Neural cell (in vitro differentiated cells): ENCODE data around the gene MTCH1.

Source experiments
- CTCF ChIP-seq: fragments of 450-650 bp; IDR thresholded peaks from 2 replicates; pipeline ENCODE4 v1.5.1; 2014; ENCODE audit warnings: antibody characterized with exemption, mild to moderate bottlenecking, moderate library complexity; ENCODE audit not compliant: poor library complexity, severe bottlenecking
- POLR2AphosphoS5 ChIP-seq: IDR thresholded peaks from 2 replicates; pipeline ENCODE4 v1.6.1; 2012
- RAD21 ChIP-seq: fragments of 450-650 bp; conservative IDR thresholded peaks from 2 replicates; pipeline ENCODE4 v1.6.1; 2014; ENCODE audit warnings: antibody characterized with exemption, mild to moderate bottlenecking, moderate library complexity
- REST ChIP-seq: IDR thresholded peaks from 2 replicates; pipeline ENCODE4 v1.6.1; 2012; ENCODE audit warnings: borderline replicate concordance

GRCh38 chr6:36926708-36927513 lies 59.1 kb downstream of the MTCH1 start:
- TF ChIP-seq REST (no peak), RAD21 (no peak), CTCF (no peak), POLR2AphosphoS5 (no peak)
